Measurements from ENCODE around the gene HSDL1. TPM values are rescaled to one million over a fixed set of nuclear protein-coding genes. Genes with fewer than 3 reads are reported as not detected.
A peak's percentile ranks its signal among the peaks of the same experiment; 100 is the strongest.

HSDL1 gene
- total RNA-seq, 2 experiments from 2014 or later = 16.3 to 25.1 TPM

GRCh38 chr16:84105948-84106740 is 38.8 kb downstream of the HSDL1 start:
- BruUV-seq (replicated peaks) = no TSS peak
- H2AFZ ChIP-seq (ENCODE audit: low read length) = no peak overlapping the region
- H3K27ac ChIP-seq (ENCODE audit: low read depth, low read length, poor library complexity, severe bottlenecking) = no peak overlapping the region
- intact Hi-C loops (cut with micrococcal nuclease; ENCODE audit: unreplicated experiment) = no loop called here
- H3K9me3 ChIP-seq (ENCODE audit: low read length) = no peaks in the 10 kb centered on the region
- H3K36me3 ChIP-seq (ENCODE audit: insufficient read depth, low read length) = peaks cover 34% of the 10 kb centered on the region; the same call in 1 of the 2 replicates
- peak overlapping the region; percentile 11; the same call in 1 of the 2 replicates for H3K4me2 ChIP-seq (ENCODE audit: low read length)
- no peak for DNase-seq (ENCODE audit: low spot score)
- POLR2A ChIA-PET = interaction anchor here (1.6 kb wide), 1 partner anchor 8 kb away, joined by 3 read pairs; no protein-coding TSS in a partner anchor
- peaks cover 75% of the 10 kb centered on the region for H3K79me2 ChIP-seq (ENCODE audit: insufficient read depth, low read depth, low read length)
- H3K4me1 ChIP-seq (ENCODE audit: insufficient read depth, low read length, poor library complexity, severe bottlenecking) = peaks cover 12% of the 10 kb centered on the region
- CTCF ChIA-PET (ENCODE audit: unreplicated experiment) = no interaction called here
- no peak overlapping the region for H3K4me3 ChIP-seq (ENCODE audit: low read depth, low read length, poor library complexity, severe bottlenecking)
- TF ChIP-seq EZH2phosphoT487 (IDR thresholded peaks at IDR 0.05; ENCODE audit: borderline replicate concordance, low read depth, low read length) (no peak), CTCF (conservative IDR thresholded peaks at IDR 0.05; ENCODE audit: low read length) (no peak)
- H3K9me2 ChIP-seq (ENCODE audit: insufficient read depth, low read length) = no peaks in the 10 kb centered on the region
- peaks cover 14% of the 10 kb centered on the region for H4K20me1 ChIP-seq (ENCODE audit: insufficient read depth, low read length)

- TF ChIP-seq EZH2phosphoT487 (IDR thresholded peaks at IDR 0.05; ENCODE audit: borderline replicate concordance, low read depth, low read length) (no peak), CTCF (conservative IDR thresholded peaks at IDR 0.05; ENCODE audit: low read length) (no peak)
- CTCF ChIA-PET (ENCODE audit: unreplicated experiment) = no interaction called here
- no peak overlapping the region for H3K27ac ChIP-seq (ENCODE audit: low read depth, low read length, poor library complexity, severe bottlenecking)
Observed at GRCh38 chr16:84105301-84105815, 39.6 kb downstream of the HSDL1 start.

More at GRCh38 chr16:84105301-84105815, 39.6 kb downstream of the HSDL1 start:
- intact Hi-C loops (cut with micrococcal nuclease; ENCODE audit: unreplicated experiment) = no loop called here
- H3K36me3 ChIP-seq (ENCODE audit: insufficient read depth, low read length) = peaks cover 32% of the 10 kb centered on the region; the same call in 1 of the 2 replicates
- H3K79me2 ChIP-seq (ENCODE audit: insufficient read depth, low read depth, low read length) = peaks cover 67% of the 10 kb centered on the region
- POLR2A ChIA-PET = interaction anchor here (1.6 kb wide), 1 partner anchor 9 kb away, joined by 3 read pairs; no protein-coding TSS in a partner anchor
- H2AFZ ChIP-seq (ENCODE audit: low read length) = no peak overlapping the region
- peak overlapping the region; percentile 11; the same call in 1 of the 2 replicates for H3K4me2 ChIP-seq (ENCODE audit: low read length)
- no peak for DNase-seq (ENCODE audit: low spot score)
- peaks cover 6% of the 10 kb centered on the region for H3K4me1 ChIP-seq (ENCODE audit: insufficient read depth, low read length, poor library complexity, severe bottlenecking)
- no peaks in the 10 kb centered on the region for H3K9me3 ChIP-seq (ENCODE audit: low read length)
- H3K9me2 ChIP-seq (ENCODE audit: insufficient read depth, low read length) = no peaks in the 10 kb centered on the region
- BruUV-seq (replicated peaks) = no TSS peak
- H3K4me3 ChIP-seq (ENCODE audit: low read depth, low read length, poor library complexity, severe bottlenecking) = no peak overlapping the region
- H4K20me1 ChIP-seq (ENCODE audit: insufficient read depth, low read length) = peaks cover 10% of the 10 kb centered on the region

All from OCI-LY7 (cell line).